ENCODE data around the gene PHOSPHO2. TPM values are rescaled to one million over a fixed set of nuclear protein-coding genes. Genes with fewer than 3 reads are reported as not detected.

PHOSPHO2 gene
- total RNA-seq, 3 donors from 2014 or later = 9.1 to 17.4 (median 16.2) TPM

- no peak overlapping the region for H3K27ac ChIP-seq
- intact Hi-C loops (cut with DNase I; ENCODE audit: low total_unique reads) = no loop called here
- no peaks in the 10 kb centered on the region for H3K36me3 ChIP-seq
- no peaks in the 10 kb centered on the region for H3K27me3 ChIP-seq
- DNase-seq (ENCODE audit: low spot score in 2 of 2) = no peak
- TF ChIP-seq CTCF (IDR thresholded peaks at IDR 0.05) (no peak), POLR2AphosphoS5 (IDR thresholded peaks at IDR 0.05) (no peak), POLR2A (IDR thresholded peaks at IDR 0.05) (no peak)
- no peaks in the 10 kb centered on the region for H3K4me1 ChIP-seq
- H3K4me3 ChIP-seq = no peak overlapping the region
- H3K9me3 ChIP-seq = no peaks in the 10 kb centered on the region
These were observed 29.7 kb upstream of the PHOSPHO2 start for GRCh38 chr2:169664600-169664977.

- Histone ChIP-seq H3K27me3 (no peaks in the 10 kb centered on the region), H3K27ac (no peak overlapping the region), H3K4me1 (no peaks in the 10 kb centered on the region), H3K9me3 (no peaks in the 10 kb centered on the region), H3K4me3 (no peak overlapping the region), H3K36me3 (no peaks in the 10 kb centered on the region)
- intact Hi-C loops (cut with DNase I; ENCODE audit: low total_unique reads) = no loop called here
- TF ChIP-seq POLR2A (IDR thresholded peaks at IDR 0.05) (no peak), CTCF (IDR thresholded peaks at IDR 0.05) (no peak), POLR2AphosphoS5 (IDR thresholded peaks at IDR 0.05) (no peak)
- no peak for DNase-seq (ENCODE audit: low spot score in 2 of 2)
These were observed 29.0 kb upstream of the PHOSPHO2 start for GRCh38 chr2:169664978-169665930.

- DNase-seq (ENCODE audit: low spot score in 2 of 2) = no peak
- intact Hi-C loops (cut with DNase I; ENCODE audit: low total_unique reads) = no loop called here
- H3K36me3 ChIP-seq = no peaks in the 10 kb centered on the region
- no peaks in the 10 kb centered on the region for H3K27me3 ChIP-seq
- H3K9me3 ChIP-seq = no peaks in the 10 kb centered on the region
- no peak overlapping the region for H3K27ac ChIP-seq
- no peak overlapping the region for H3K4me3 ChIP-seq
- TF ChIP-seq CTCF (IDR thresholded peaks at IDR 0.05) = no peak
- TF ChIP-seq POLR2AphosphoS5 (IDR thresholded peaks at IDR 0.05) = no peak
- no peak for TF ChIP-seq POLR2A (IDR thresholded peaks at IDR 0.05)
- no peaks in the 10 kb centered on the region for H3K4me1 ChIP-seq
These were observed 26.7 kb upstream of the PHOSPHO2 start for GRCh38 chr2:169667583-169667982.

- H3K36me3 ChIP-seq = no peaks in the 10 kb centered on the region
- no peaks in the 10 kb centered on the region for H3K4me1 ChIP-seq
- DNase-seq (ENCODE audit: low spot score in 2 of 2) = no peak
- no peak overlapping the region for H3K4me3 ChIP-seq
- intact Hi-C loops (cut with DNase I; ENCODE audit: low total_unique reads) = no loop called here
- no peak overlapping the region for H3K27ac ChIP-seq
- TF ChIP-seq POLR2A (IDR thresholded peaks at IDR 0.05) (no peak), POLR2AphosphoS5 (IDR thresholded peaks at IDR 0.05) (no peak), CTCF (IDR thresholded peaks at IDR 0.05) (no peak)
- H3K9me3 ChIP-seq = no peaks in the 10 kb centered on the region
- H3K27me3 ChIP-seq = no peaks in the 10 kb centered on the region
These were observed 24.0 kb upstream of the PHOSPHO2 start for GRCh38 chr2:169670215-169670651.

GRCh38 chr2:169670937-169671336 lies 23.3 kb upstream of the PHOSPHO2 start:
- Histone ChIP-seq H3K36me3 (no peaks in the 10 kb centered on the region), H3K27me3 (no peaks in the 10 kb centered on the region), H3K27ac (no peak overlapping the region), H3K9me3 (no peaks in the 10 kb centered on the region), H3K4me1 (no peaks in the 10 kb centered on the region), H3K4me3 (no peak overlapping the region)
- DNase-seq (ENCODE audit: low spot score in 2 of 2) = no peak
- TF ChIP-seq POLR2A (IDR thresholded peaks at IDR 0.05) = no peak
- TF ChIP-seq CTCF (IDR thresholded peaks at IDR 0.05) = no peak
- TF ChIP-seq POLR2AphosphoS5 (IDR thresholded peaks at IDR 0.05) = no peak
- intact Hi-C loops (cut with DNase I; ENCODE audit: low total_unique reads) = no loop called here
